SU-DHL-6 (cell line): Measurements from ENCODE around the gene PTPRA.
"Not testable (repeated sequence)": the region's sequence is repeated elsewhere in the genome, so short reads cannot be mapped to it uniquely, and the experiment has no call there.

Experiments
- CTCF ChIP-seq: fragments of 200-600 bp; sonication (generic); IDR thresholded peaks from one replicate; pipeline ENCODE4 v1.5.1; 2017; ENCODE audit warnings: antibody characterized with exemption, mild to moderate bottlenecking, low read length, moderate library complexity; ENCODE audit not compliant: insufficient read depth, poor library complexity, severe bottlenecking
- EZH2phosphoT487 ChIP-seq: fragments of 200-600 bp; sonication (generic), shearing (Covaris generic); conservative IDR thresholded peaks from 2 replicates; pipeline ENCODE4 v1.6.1; 2018; ENCODE audit warnings: mild to moderate bottlenecking, antibody characterized with exemption, low read length, moderate library complexity, mixed read lengths

- not testable (repeated sequence) for TF ChIP-seq CTCF, EZH2phosphoT487
These were observed 142.0 kb downstream of the PTPRA start for GRCh38 chr20:3015302-3015701.
